ENCODE measurements around the gene SLC23A1. TPM values are rescaled to one million over a fixed set of nuclear protein-coding genes. Genes with fewer than 3 reads are reported as not detected.
"Not testable (repeated sequence)": the region's sequence is repeated elsewhere in the genome, so short reads cannot be mapped to it uniquely, and the experiment has no call there.

SLC23A1 gene
- total RNA-seq, 1 donor from 2014 or later: not detected

GRCh38 chr5:139374909-139375308 is 8.2 kb downstream of the SLC23A1 start:
- H3K4me1 ChIP-seq (ENCODE audit: control insufficient read depth in 3 of 3, insufficient read depth in 3 of 3, low read length in 3 of 3): peaks cover 14 to 34% (median 19%) of the 10 kb centered on the region in 3 donors
- no peak overlapping the region for H3K9ac ChIP-seq (ENCODE audit: low read depth in 1 of 3, low read length in 3 of 3)
- no peak overlapping the region for H3K27ac ChIP-seq (ENCODE audit: low read depth, low read length)
- H3K27me3 ChIP-seq (ENCODE audit: control insufficient read depth in 3 of 3, insufficient read depth in 3 of 3, low read length in 3 of 3): no peaks in the 10 kb centered on the region
- peaks cover 2 to 13% (median 8%) of the 10 kb centered on the region in 3 donors for H3K36me3 ChIP-seq (ENCODE audit: control insufficient read depth in 3 of 3, insufficient read depth in 3 of 3, low read length in 3 of 3)
- H3K4me3 ChIP-seq (ENCODE audit: low read length in 3 of 3): no peak overlapping the region
- H3K9me3 ChIP-seq (ENCODE audit: control insufficient read depth in 3 of 3, low read length in 3 of 3): no peaks in the 10 kb centered on the region

GRCh38 chr5:139371482-139372435 is 11.3 kb downstream of the SLC23A1 start:
- Histone ChIP-seq H3K4me1 (ENCODE audit: control insufficient read depth in 3 of 3, insufficient read depth in 3 of 3, low read length in 3 of 3) (peaks cover 20 to 39% (median 22%) of the 10 kb centered on the region in 3 donors), H3K9ac (ENCODE audit: low read depth in 1 of 3, low read length in 3 of 3) (no peak overlapping the region), H3K36me3 (ENCODE audit: control insufficient read depth in 3 of 3, insufficient read depth in 3 of 3, low read length in 3 of 3) (peaks cover 11 to 20% (median 18%) of the 10 kb centered on the region in 3 donors), H3K9me3 (ENCODE audit: control insufficient read depth in 3 of 3, low read length in 3 of 3) (no peaks in the 10 kb centered on the region), H3K4me3 (ENCODE audit: low read length in 3 of 3) (no peak overlapping the region), H3K27me3 (ENCODE audit: control insufficient read depth in 3 of 3, insufficient read depth in 3 of 3, low read length in 3 of 3) (no peaks in the 10 kb centered on the region), H3K27ac (ENCODE audit: low read depth, low read length) (no peak overlapping the region)

- H3K9me3 ChIP-seq (ENCODE audit: control insufficient read depth in 3 of 3, low read length in 3 of 3): no peaks in the 10 kb centered on the region
- H3K36me3 ChIP-seq (ENCODE audit: control insufficient read depth in 3 of 3, insufficient read depth in 3 of 3, low read length in 3 of 3): peaks cover 9 to 36% (median 26%) of the 10 kb centered on the region in 3 donors
- no peak overlapping the region for H3K9ac ChIP-seq (ENCODE audit: low read depth in 1 of 3, low read length in 3 of 3)
- no peaks in the 10 kb centered on the region for H3K27me3 ChIP-seq (ENCODE audit: control insufficient read depth in 3 of 3, insufficient read depth in 3 of 3, low read length in 3 of 3)
- H3K27ac ChIP-seq (ENCODE audit: low read depth, low read length): peak overlapping the region; percentile 10
- H3K4me1 ChIP-seq (ENCODE audit: control insufficient read depth in 3 of 3, insufficient read depth in 3 of 3, low read length in 3 of 3): peaks cover 16 to 28% (median 20%) of the 10 kb centered on the region in 3 donors
- no peak overlapping the region for H3K4me3 ChIP-seq (ENCODE audit: low read length in 3 of 3)
Measured at GRCh38 chr5:139369181-139369580, 13.9 kb downstream of the SLC23A1 start.

- peak overlapping the region; percentile 10 for H3K27ac ChIP-seq (ENCODE audit: low read depth, low read length)
- H3K4me3 ChIP-seq (ENCODE audit: low read length in 3 of 3): no peak overlapping the region
- no peak overlapping the region for H3K9ac ChIP-seq (ENCODE audit: low read depth in 1 of 3, low read length in 3 of 3)
- H3K27me3 ChIP-seq (ENCODE audit: control insufficient read depth in 3 of 3, insufficient read depth in 3 of 3, low read length in 3 of 3): no peaks in the 10 kb centered on the region
- peaks cover 11 to 22% (median 14%) of the 10 kb centered on the region in 3 donors for H3K4me1 ChIP-seq (ENCODE audit: control insufficient read depth in 3 of 3, insufficient read depth in 3 of 3, low read length in 3 of 3)
- H3K9me3 ChIP-seq (ENCODE audit: control insufficient read depth in 3 of 3, low read length in 3 of 3): no peaks in the 10 kb centered on the region
- peaks cover 8 to 41% (median 30%) of the 10 kb centered on the region in 3 donors for H3K36me3 ChIP-seq (ENCODE audit: control insufficient read depth in 3 of 3, insufficient read depth in 3 of 3, low read length in 3 of 3)
Measured at GRCh38 chr5:139368613-139369012, 14.5 kb downstream of the SLC23A1 start.

GRCh38 chr5:139364466-139364865 is 18.6 kb downstream of the SLC23A1 start:
- H3K27ac ChIP-seq (ENCODE audit: low read depth, low read length): no peak overlapping the region
- no peak overlapping the region for H3K4me3 ChIP-seq (ENCODE audit: low read length in 3 of 3)
- H3K27me3 ChIP-seq (ENCODE audit: control insufficient read depth in 3 of 3, insufficient read depth in 3 of 3, low read length in 3 of 3): no peaks in the 10 kb centered on the region
- H3K4me1 ChIP-seq (ENCODE audit: control insufficient read depth in 3 of 3, insufficient read depth in 3 of 3, low read length in 3 of 3): peaks cover 6 to 10% (median 8%) of the 10 kb centered on the region in 3 donors
- no peaks in the 10 kb centered on the region for H3K9me3 ChIP-seq (ENCODE audit: control insufficient read depth in 3 of 3, low read length in 3 of 3)
- peaks cover 3 to 28% (median 25%) of the 10 kb centered on the region in 3 donors for H3K36me3 ChIP-seq (ENCODE audit: control insufficient read depth in 3 of 3, insufficient read depth in 3 of 3, low read length in 3 of 3)
- H3K9ac ChIP-seq (ENCODE audit: low read depth in 1 of 3, low read length in 3 of 3): no peak overlapping the region

GRCh38 chr5:139363937-139364336 is 19.2 kb downstream of the SLC23A1 start:
- Histone ChIP-seq H3K9ac (ENCODE audit: low read depth in 1 of 3, low read length in 3 of 3) (no peak overlapping the region), H3K27ac (ENCODE audit: low read depth, low read length) (no peak overlapping the region), H3K4me1 (ENCODE audit: control insufficient read depth in 3 of 3, insufficient read depth in 3 of 3, low read length in 3 of 3) (peaks cover 3 to 5% (median 3%) of the 10 kb centered on the region in 3 donors), H3K4me3 (ENCODE audit: low read length in 3 of 3) (no peak overlapping the region), H3K27me3 (ENCODE audit: control insufficient read depth in 3 of 3, insufficient read depth in 3 of 3, low read length in 3 of 3) (no peaks in the 10 kb centered on the region), H3K36me3 (ENCODE audit: control insufficient read depth in 3 of 3, insufficient read depth in 3 of 3, low read length in 3 of 3) (peaks cover 3 to 24% (median 21%) of the 10 kb centered on the region in 3 donors), H3K9me3 (ENCODE audit: control insufficient read depth in 3 of 3, low read length in 3 of 3) (no peaks in the 10 kb centered on the region)

GRCh38 chr5:139361835-139362429 is 21.2 kb downstream of the SLC23A1 start:
- H3K9ac ChIP-seq (ENCODE audit: low read depth in 1 of 3, low read length in 3 of 3): no peak overlapping the region
- H3K4me3 ChIP-seq (ENCODE audit: low read length in 3 of 3): no peak overlapping the region
- H3K27ac ChIP-seq (ENCODE audit: low read depth, low read length): no peak overlapping the region
- no peaks in the 10 kb centered on the region for H3K9me3 ChIP-seq (ENCODE audit: control insufficient read depth in 3 of 3, low read length in 3 of 3)
- no peaks in the 10 kb centered on the region for H3K4me1 ChIP-seq (ENCODE audit: control insufficient read depth in 3 of 3, insufficient read depth in 3 of 3, low read length in 3 of 3)
- no peaks in the 10 kb centered on the region for H3K27me3 ChIP-seq (ENCODE audit: control insufficient read depth in 3 of 3, insufficient read depth in 3 of 3, low read length in 3 of 3)
- peaks cover 0 to 24% (median 14%) of the 10 kb centered on the region in 3 donors for H3K36me3 ChIP-seq (ENCODE audit: control insufficient read depth in 3 of 3, insufficient read depth in 3 of 3, low read length in 3 of 3)

GRCh38 chr5:139360384-139360783 is 22.7 kb downstream of the SLC23A1 start:
- H3K27ac ChIP-seq (ENCODE audit: low read depth, low read length): no peak overlapping the region
- H3K27me3 ChIP-seq (ENCODE audit: control insufficient read depth in 3 of 3, insufficient read depth in 3 of 3, low read length in 3 of 3): no peaks in the 10 kb centered on the region
- peaks cover 0 to 16% (median 5%) of the 10 kb centered on the region in 3 donors for H3K36me3 ChIP-seq (ENCODE audit: control insufficient read depth in 3 of 3, insufficient read depth in 3 of 3, low read length in 3 of 3)
- no peaks in the 10 kb centered on the region for H3K4me1 ChIP-seq (ENCODE audit: control insufficient read depth in 3 of 3, insufficient read depth in 3 of 3, low read length in 3 of 3)
- H3K9me3 ChIP-seq (ENCODE audit: control insufficient read depth in 3 of 3, low read length in 3 of 3): no peaks in the 10 kb centered on the region
- no peak overlapping the region for H3K4me3 ChIP-seq (ENCODE audit: low read length in 3 of 3)
- H3K9ac ChIP-seq (ENCODE audit: low read depth in 1 of 3, low read length in 3 of 3): no peak overlapping the region

GRCh38 chr5:139358064-139358463 is 25.0 kb downstream of the SLC23A1 start:
- Histone ChIP-seq H3K27ac (ENCODE audit: low read depth, low read length) (no peak overlapping the region), H3K36me3 (ENCODE audit: control insufficient read depth in 3 of 3, insufficient read depth in 3 of 3, low read length in 3 of 3) (no peaks in the 10 kb centered on the region), H3K27me3 (ENCODE audit: control insufficient read depth in 3 of 3, insufficient read depth in 3 of 3, low read length in 3 of 3) (no peaks in the 10 kb centered on the region), H3K4me1 (ENCODE audit: control insufficient read depth in 3 of 3, insufficient read depth in 3 of 3, low read length in 3 of 3) (no peaks in the 10 kb centered on the region), H3K9ac (ENCODE audit: low read depth in 1 of 3, low read length in 3 of 3) (no peak overlapping the region), H3K4me3 (ENCODE audit: low read length in 3 of 3) (no peak overlapping the region), H3K9me3 (ENCODE audit: control insufficient read depth in 3 of 3, low read length in 3 of 3) (no peaks in the 10 kb centered on the region)

GRCh38 chr5:139355900-139356299 is 27.2 kb downstream of the SLC23A1 start:
- H3K27me3 ChIP-seq (ENCODE audit: control insufficient read depth in 3 of 3, insufficient read depth in 3 of 3, low read length in 3 of 3); H3K4me3 ChIP-seq (ENCODE audit: low read length in 3 of 3); H3K9me3 ChIP-seq (ENCODE audit: control insufficient read depth in 3 of 3, low read length in 3 of 3); H3K9ac ChIP-seq (ENCODE audit: low read depth in 1 of 3, low read length in 3 of 3); H3K36me3 ChIP-seq (ENCODE audit: control insufficient read depth in 3 of 3, insufficient read depth in 3 of 3, low read length in 3 of 3); H3K4me1 ChIP-seq (ENCODE audit: control insufficient read depth in 3 of 3, insufficient read depth in 3 of 3, low read length in 3 of 3); H3K27ac ChIP-seq (ENCODE audit: low read depth, low read length): not testable (repeated sequence)

Data from skeletal muscle tissue (tissue), 4 donors.